Stomach smooth muscle (tissue), 2 donors: ENCODE measurements around the gene SHC4.

Source experiments
- H3K27ac ChIP-seq: one replicate; pipeline ENCODE4 v1.7.0; 2013; ENCODE audit warnings: mild to moderate bottlenecking, low read length, inconsistent platforms
- H3K27me3 ChIP-seq, 2 donors: one replicate each; pipeline ENCODE4 v1.7.0; 2013; ENCODE audit warnings: low read length in 2 of 2; ENCODE audit not compliant: insufficient read depth in 2 of 2, control insufficient read depth in 1 of 2
- H3K36me3 ChIP-seq, 2 donors: one replicate each; pipeline ENCODE4 v1.7.0; 2013; ENCODE audit warnings: low read length in 2 of 2; ENCODE audit not compliant: control insufficient read depth in 2 of 2, insufficient read depth in 2 of 2
- H3K4me1 ChIP-seq: one replicate; pipeline ENCODE4 v1.7.0; 2013; ENCODE audit warnings: low read length; ENCODE audit not compliant: control insufficient read depth, insufficient read depth
- H3K4me3 ChIP-seq, 2 donors: one replicate each; pipeline ENCODE4 v1.7.0; 2013; ENCODE audit warnings: low read length in 2 of 2
- H3K9ac ChIP-seq, 2 donors: one replicate each; pipeline ENCODE4 v1.7.0; 2013; ENCODE audit warnings: low read length in 2 of 2, mild to moderate bottlenecking in 1 of 2
- H3K9me3 ChIP-seq, 2 donors: one replicate each; pipeline ENCODE4 v1.7.0; 2013; ENCODE audit warnings: low read length in 2 of 2; ENCODE audit not compliant: control insufficient read depth in 2 of 2
- donor health status: healthy.
- donor health status: Pancreatic carcinoma.

Gene SHC4

DNA sequence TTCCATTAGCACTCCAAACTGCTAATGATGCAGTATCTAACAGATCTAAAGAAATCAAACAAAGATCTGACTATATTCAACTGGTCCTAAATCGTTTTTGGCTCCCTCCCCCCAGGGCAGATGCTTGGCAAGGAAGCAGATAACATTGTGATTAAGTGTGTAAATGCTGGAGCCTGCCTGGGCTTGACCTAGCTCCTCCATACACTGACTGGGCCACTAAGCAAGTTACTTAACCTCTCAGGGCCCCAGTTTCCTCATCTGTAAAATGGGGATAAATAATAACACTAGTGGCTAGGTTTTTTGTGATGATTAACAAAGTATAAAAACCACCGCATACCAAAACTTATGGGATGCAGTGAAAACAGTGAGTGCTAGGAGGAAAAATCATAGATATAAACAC lies 76.6 kb downstream of the SHC4 start:
- no peaks in the 10 kb centered on the region for H3K4me1 ChIP-seq
- no peak overlapping the region for H3K4me3 ChIP-seq
- no peak overlapping the region for H3K27ac ChIP-seq
- no peak overlapping the region for H3K9ac ChIP-seq
- no peaks in the 10 kb centered on the region for H3K9me3 ChIP-seq
- H3K27me3 ChIP-seq, result no peaks in the 10 kb centered on the region
- no peaks in the 10 kb centered on the region for H3K36me3 ChIP-seq

DNA sequence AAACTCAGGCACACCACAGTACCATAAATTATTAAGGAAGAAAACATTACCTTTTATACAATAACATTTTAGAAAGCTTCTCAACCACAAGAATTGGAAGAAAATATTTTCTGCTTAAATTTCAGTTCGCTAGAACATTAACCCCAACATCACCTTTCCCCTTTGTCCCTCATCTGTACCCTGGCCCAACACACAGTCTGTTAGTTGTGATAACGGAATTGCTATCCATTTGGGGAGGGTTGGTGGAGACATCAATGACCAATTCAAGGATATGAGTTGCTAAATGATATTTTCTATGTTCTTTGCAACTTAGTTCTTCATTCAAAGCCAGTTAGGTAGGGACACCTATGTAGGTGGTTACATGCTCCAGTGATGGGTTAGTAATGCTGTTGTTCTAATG lies 80.0 kb downstream of the SHC4 start:
- H3K4me3 ChIP-seq, result no peak overlapping the region
- H3K9me3 ChIP-seq, result no peaks in the 10 kb centered on the region
- H3K36me3 ChIP-seq, result no peaks in the 10 kb centered on the region
- H3K9ac ChIP-seq, result no peak overlapping the region
- H3K4me1 ChIP-seq, result peaks cover 10% of the 10 kb centered on the region
- H3K27ac ChIP-seq, result no peak overlapping the region
- H3K27me3 ChIP-seq, result no peaks in the 10 kb centered on the region

- no peaks in the 10 kb centered on the region for H3K27me3 ChIP-seq
- no peaks in the 10 kb centered on the region for H3K36me3 ChIP-seq
- no peaks in the 10 kb centered on the region for H3K9me3 ChIP-seq
- H3K9ac ChIP-seq, result no peak overlapping the region
- H3K4me1 ChIP-seq, result peaks cover 12% of the 10 kb centered on the region
- peak overlapping the region in 1 of 2 donors; percentile 2 for H3K4me3 ChIP-seq
- H3K27ac ChIP-seq, result no peak overlapping the region
These were observed 83.6 kb downstream of the SHC4 start for GRCh38 chr15:48880070-48880634.

DNA sequence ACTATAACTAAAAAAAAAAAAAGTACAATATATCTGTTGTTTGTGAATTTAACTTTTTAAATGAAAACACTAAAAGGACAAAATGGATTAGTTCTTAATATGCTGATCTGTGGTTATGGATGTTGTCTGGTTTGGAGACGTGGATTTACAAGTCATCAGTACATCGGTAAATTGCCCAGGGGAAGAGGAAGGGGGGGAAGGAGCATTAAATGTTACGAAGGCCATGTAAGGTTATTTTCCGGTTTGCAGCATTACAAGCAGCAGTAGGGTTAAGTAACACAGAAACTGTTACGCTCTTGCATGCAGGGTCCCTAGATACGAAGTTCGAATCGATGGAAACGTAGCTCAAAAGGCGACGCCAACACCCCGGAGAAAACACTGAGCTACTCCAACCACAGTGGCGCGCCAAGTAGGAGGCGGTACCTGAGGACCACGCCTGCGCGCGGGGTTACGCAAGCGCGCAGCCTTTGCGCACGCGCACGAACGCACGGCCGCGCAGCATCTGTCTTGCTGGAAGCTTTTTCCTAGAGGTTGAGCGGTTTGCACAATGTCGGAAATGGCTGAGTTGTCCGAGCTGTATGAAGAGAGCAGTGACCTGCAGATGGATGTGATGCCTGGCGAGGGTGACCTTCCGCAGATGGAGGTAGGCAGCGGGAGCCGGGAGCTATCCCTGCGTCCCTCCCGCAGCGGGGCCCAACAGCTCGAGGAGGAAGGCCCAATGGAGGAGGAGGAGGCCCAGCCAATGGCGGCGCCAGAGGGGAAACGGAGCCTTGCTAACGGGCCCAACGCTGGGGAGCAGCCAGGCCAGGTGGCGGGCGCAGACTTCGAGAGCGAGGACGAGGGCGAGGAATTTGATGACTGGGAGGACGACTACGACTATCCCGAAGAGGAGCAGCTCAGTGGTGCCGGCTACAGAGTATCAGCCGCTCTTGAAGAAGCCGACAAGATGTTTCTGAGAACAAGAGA lies 85.8 kb downstream of the SHC4 start, which contains the start of gene EID1:
EID1 (plus strand) TSS at position 505 of the 966 bp plus-strand sequence; CDS start at position 548, 43 bp downstream.
- Histone ChIP-seq H3K4me3 (peak within 1 kb of the TSS; percentile 97 to 98), H3K36me3 (no peaks in the 10 kb centered on the region), H3K9me3 (no peaks in the 10 kb centered on the region), H3K4me1 (peaks cover 12% of the 10 kb centered on the region), H3K9ac (peak within 1 kb of the TSS; percentile 94 to 97), H3K27me3 (no peaks in the 10 kb centered on the region), H3K27ac (peak within 1 kb of the TSS; percentile 94)

DNA sequence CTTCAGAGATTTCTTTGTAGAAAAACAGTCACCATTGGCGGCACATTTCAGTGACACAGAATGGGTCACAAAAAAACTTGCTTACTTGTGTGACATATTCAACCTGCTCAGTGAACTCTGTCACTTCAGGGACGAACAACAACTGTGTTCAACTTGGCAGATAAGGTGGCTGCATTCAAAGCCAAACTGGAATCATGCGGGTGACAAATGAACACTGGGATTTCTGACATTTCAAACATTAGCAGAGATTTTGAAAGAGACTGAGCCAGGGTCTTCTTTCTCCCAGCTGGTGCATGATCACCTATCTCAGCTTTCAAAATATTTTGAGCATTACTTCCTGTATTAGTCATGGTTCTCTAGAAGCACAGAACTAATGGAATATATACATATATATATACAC lies 87.7 kb downstream of the SHC4 start:
- Histone ChIP-seq H3K27ac (no peak overlapping the region), H3K27me3 (no peaks in the 10 kb centered on the region), H3K9ac (no peak overlapping the region), H3K4me1 (peaks cover 12% of the 10 kb centered on the region), H3K4me3 (no peak overlapping the region), H3K36me3 (no peaks in the 10 kb centered on the region), H3K9me3 (no peaks in the 10 kb centered on the region)

GRCh38 chr15:48875241-48875960 lies 88.3 kb downstream of the SHC4 start:
- no peak overlapping the region for H3K9ac ChIP-seq
- no peaks in the 10 kb centered on the region for H3K9me3 ChIP-seq
- H3K36me3 ChIP-seq, result no peaks in the 10 kb centered on the region
- no peaks in the 10 kb centered on the region for H3K27me3 ChIP-seq
- H3K27ac ChIP-seq, result no peak overlapping the region
- H3K4me1 ChIP-seq, result peaks cover 10% of the 10 kb centered on the region
- H3K4me3 ChIP-seq, result no peak overlapping the region

DNA sequence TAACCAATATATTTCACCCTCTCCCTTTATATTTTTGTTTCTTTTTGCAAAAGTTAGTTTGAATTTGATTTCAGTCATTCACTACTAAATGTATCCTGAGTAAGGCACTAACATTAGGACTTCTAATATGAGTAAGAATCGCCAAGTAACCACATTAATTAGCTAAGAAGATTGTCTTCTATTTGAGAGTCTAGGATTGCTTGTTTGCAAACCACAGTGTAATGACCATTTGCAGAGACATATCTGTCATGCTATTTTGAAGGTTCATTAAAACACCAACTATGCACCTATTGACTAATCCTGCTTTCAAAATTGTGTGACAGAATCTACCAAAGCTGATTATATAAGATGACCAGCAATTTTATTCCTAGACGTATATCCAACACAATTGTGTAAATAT lies 91.1 kb downstream of the SHC4 start:
- Histone ChIP-seq H3K9me3 (no peaks in the 10 kb centered on the region), H3K4me1 (peaks cover under 1% of the 10 kb centered on the region)

GRCh38 chr15:48871542-48871941 lies 92.2 kb downstream of the SHC4 start:
- Histone ChIP-seq H3K4me1 (no peaks in the 10 kb centered on the region), H3K9me3 (no peaks in the 10 kb centered on the region), H3K9ac (no peak overlapping the region), H3K36me3 (no peaks in the 10 kb centered on the region), H3K27me3 (no peaks in the 10 kb centered on the region), H3K4me3 (no peak overlapping the region), H3K27ac (no peak overlapping the region)

More for the DNA sequence above, 91.1 kb downstream of the SHC4 start:
- no peak overlapping the region for H3K9ac ChIP-seq
- no peak overlapping the region for H3K4me3 ChIP-seq
- no peaks in the 10 kb centered on the region for H3K36me3 ChIP-seq
- no peak overlapping the region for H3K27ac ChIP-seq
- no peaks in the 10 kb centered on the region for H3K27me3 ChIP-seq

GRCh38 chr15:48869966-48870365 lies 93.8 kb downstream of the SHC4 start:
- Histone ChIP-seq H3K9ac (no peak overlapping the region), H3K27me3 (no peaks in the 10 kb centered on the region), H3K9me3 (no peaks in the 10 kb centered on the region), H3K36me3 (no peaks in the 10 kb centered on the region), H3K4me1 (peaks cover 7% of the 10 kb centered on the region), H3K27ac (no peak overlapping the region), H3K4me3 (no peak overlapping the region)

GRCh38 chr15:48868536-48868935 lies 95.2 kb downstream of the SHC4 start:
- Histone ChIP-seq H3K27me3 (no peaks in the 10 kb centered on the region), H3K36me3 (no peaks in the 10 kb centered on the region), H3K4me3 (no peak overlapping the region), H3K27ac (no peak overlapping the region), H3K9me3 (no peaks in the 10 kb centered on the region), H3K9ac (no peak overlapping the region), H3K4me1 (peaks cover 7% of the 10 kb centered on the region)
